Thyroid gland (tissue), 4 donors: ENCODE results near the gene SETBP1. TPM values are rescaled to one million over a fixed set of nuclear protein-coding genes. Genes with fewer than 3 reads are reported as not detected.

ENCODE experiments used
- DNase-seq, 2 donors: peaks; one replicate each; pipeline ENCODE4 v3.0.0-alpha.2; 2019
- H3K27ac ChIP-seq, 3 donors: fragments of 200-600 bp; sonication (generic); 1 replicate in 2 of 3; 2 replicates in 1 of 3; pipeline ENCODE4 v1.5.1; 2016 to 2019; ENCODE audit warnings: mild to moderate bottlenecking in 1 of 3, moderate library complexity in 1 of 3
- H3K27me3 ChIP-seq: fragments of 200-600 bp; sonication (generic); one replicate; pipeline ENCODE4 v1.5.1; 2019
- H3K36me3 ChIP-seq, 2 donors: fragments of 200-600 bp; sonication (generic); one replicate each; pipeline ENCODE4 v1.5.1; 2016 to 2019
- H3K4me1 ChIP-seq, 2 donors: fragments of 200-600 bp; sonication (generic); one replicate each; pipeline ENCODE4 v1.5.1; 2017 to 2019
- H3K4me3 ChIP-seq, 3 donors: fragments of 200-600 bp; sonication (generic); replicated peaks in 1 of 3; 1 replicate in 2 of 3; 2 replicates in 1 of 3; pipeline ENCODE4 v1.5.1; 2016; ENCODE audit warnings: mild to moderate bottlenecking in 1 of 3
- H3K9me3 ChIP-seq: fragments of 200-600 bp; sonication (generic); one replicate; pipeline ENCODE4 v1.5.1; 2017
- POLR2A ChIP-seq, 2 donors: fragments of 450-650 bp; IDR thresholded peaks; one replicate each; pipeline ENCODE4 v1.6.1; 2017; ENCODE audit warnings: antibody characterized with exemption in 2 of 2, mild to moderate bottlenecking in 2 of 2, moderate library complexity in 1 of 2
- WGBS, 2 donors: methylation state at CpG; one replicate each; pipeline ENCODE4 v1.1.5; 2017; 5-methylcytosine and 5-hydroxymethylcytosine counted together
- intact Hi-C: fragments of 100-400 bp; cut with DNase I; formaldehyde crosslinking; loops from one replicate; pipeline ENCODE4 v1.15.1; 2023
- total RNA-seq, 4 donors: library from RNA; depleted of rRNA; stranded (reverse); fragments of >200 nt; gene quantifications; one replicate each; pipeline ENCODE4 v1.2.3, GENCODE V29; 2016
- TF ChIP-seq, protein P1 (sequence below), 6 experiments: fragments of 200-600 bp in 3 of 6; fragments of 450-650 bp in 3 of 6; sonication (generic) in 3 of 6; IDR thresholded peaks; one replicate each; pipeline ENCODE4 v1.5.1; 2016 to 2019; ENCODE audit warnings: antibody characterized with exemption in 6 of 6, mild to moderate bottlenecking in 2 of 6, inconsistent platforms in 1 of 6, moderate library complexity in 1 of 6

SETBP1 gene
- total RNA-seq, 4 donors from 2014 or later, result 32.1 to 72.0 (median 42.0) TPM

DNA sequence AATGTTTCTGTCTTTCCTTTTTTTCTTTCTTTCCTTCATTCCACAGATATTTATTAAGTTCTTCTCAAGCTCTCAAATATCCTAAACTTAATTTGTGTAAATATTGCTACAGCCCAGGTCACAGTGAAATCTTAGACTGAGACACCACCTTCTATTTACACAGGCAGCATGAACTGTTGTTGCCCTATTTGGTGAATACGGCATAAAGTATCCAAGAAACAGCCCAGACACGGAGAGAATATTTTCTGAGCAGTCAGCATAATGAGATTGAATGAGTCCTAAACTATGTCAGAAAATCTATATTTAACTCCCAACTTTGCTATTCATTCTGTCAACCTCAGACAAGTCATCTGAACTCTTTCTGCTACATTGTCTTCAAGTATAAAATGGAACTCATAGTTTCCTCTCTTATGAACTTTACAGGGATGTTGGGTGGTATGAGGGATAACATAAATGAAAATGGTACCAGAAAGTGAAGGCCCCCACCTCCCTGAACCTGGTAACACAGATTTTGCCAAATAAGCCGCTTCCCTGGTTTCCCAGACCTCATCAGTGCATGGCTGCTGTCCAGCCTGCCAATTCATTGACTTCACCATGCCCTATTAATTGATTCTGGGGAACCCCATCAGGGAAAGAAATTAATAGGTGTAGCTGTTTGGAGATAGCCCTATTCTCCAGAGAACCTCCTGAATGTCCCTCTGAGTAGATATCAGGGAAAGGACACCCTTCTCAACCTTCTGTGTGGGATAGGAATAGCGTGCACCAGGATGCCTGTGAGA lies 235.9 kb downstream of the SETBP1 start:
- DNase-seq, result no peak
- 69 to 77% methylated on average over 4 of the region's 4 CpGs for WGBS, 2 donors
- Histone ChIP-seq H3K36me3 (no peaks in the 10 kb centered on the region), H3K9me3 (no peaks in the 10 kb centered on the region), H3K4me1 (peaks cover 19 to 25% of the 10 kb centered on the region in 2 donors), H3K4me3 (no peak overlapping the region), H3K27me3 (no peaks in the 10 kb centered on the region), H3K27ac (peak overlapping the region; percentile 17 to 69 (median 26))
- no peak for TF ChIP-seq POLR2A (IDR thresholded peaks at IDR 0.05)
- TF ChIP-seq, protein P1, sequence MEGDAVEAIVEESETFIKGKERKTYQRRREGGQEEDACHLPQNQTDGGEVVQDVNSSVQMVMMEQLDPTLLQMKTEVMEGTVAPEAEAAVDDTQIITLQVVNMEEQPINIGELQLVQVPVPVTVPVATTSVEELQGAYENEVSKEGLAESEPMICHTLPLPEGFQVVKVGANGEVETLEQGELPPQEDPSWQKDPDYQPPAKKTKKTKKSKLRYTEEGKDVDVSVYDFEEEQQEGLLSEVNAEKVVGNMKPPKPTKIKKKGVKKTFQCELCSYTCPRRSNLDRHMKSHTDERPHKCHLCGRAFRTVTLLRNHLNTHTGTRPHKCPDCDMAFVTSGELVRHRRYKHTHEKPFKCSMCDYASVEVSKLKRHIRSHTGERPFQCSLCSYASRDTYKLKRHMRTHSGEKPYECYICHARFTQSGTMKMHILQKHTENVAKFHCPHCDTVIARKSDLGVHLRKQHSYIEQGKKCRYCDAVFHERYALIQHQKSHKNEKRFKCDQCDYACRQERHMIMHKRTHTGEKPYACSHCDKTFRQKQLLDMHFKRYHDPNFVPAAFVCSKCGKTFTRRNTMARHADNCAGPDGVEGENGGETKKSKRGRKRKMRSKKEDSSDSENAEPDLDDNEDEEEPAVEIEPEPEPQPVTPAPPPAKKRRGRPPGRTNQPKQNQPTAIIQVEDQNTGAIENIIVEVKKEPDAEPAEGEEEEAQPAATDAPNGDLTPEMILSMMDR (IDR thresholded peaks at IDR 0.05), result no peak
- intact Hi-C loops, result no loop called here

DNA sequence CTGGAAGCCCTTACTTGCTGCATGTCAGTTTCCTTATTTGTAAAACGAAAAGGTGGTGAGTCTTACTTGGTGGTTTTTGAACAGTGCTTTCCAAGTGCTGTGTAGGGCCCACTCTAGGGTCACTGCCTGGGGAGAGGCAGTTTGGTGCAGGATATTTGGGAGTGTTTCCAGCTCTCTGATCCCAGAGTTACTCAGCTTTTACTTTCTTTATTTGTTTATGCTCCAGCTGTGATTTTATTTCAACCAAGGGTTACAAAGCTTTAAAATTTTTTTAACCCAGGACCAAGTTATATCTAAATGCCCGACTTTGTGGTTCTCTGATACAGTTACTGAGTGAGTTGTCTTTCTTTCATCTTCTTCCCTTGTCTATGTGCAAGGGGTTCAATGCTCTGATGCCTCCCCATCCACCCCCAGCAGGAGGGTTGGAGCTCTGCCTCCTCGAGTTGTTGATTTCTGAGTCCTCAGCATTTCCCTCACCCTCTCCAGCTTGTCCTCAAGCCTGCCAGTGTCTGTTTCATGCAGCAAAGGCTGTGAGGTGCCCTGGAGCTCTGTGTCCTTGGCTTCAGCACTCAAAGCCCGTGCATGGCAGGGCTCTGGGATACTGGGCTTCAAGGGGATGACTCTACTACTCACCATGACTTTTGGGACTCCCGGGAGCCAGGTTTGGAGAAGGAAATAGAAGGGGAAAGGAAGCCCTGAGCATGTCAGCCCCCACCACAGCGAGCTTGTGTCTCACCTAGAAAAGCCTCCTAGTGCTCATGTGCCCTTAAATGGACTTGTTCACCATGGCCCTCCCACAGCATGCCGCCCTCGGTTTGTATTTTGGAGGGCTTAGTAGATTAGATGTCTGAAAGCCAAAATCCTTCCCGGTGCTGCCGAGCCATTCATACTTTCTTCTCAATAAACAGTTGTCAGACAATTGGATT lies 236.8 kb downstream of the SETBP1 start:
- peaks cover 19 to 25% of the 10 kb centered on the region in 2 donors for H3K4me1 ChIP-seq
- WGBS, 2 donors, result 44 to 52% methylated on average over 9 to 10 of the region's 10 CpGs
- intact Hi-C loops, result no loop called here
- H3K9me3 ChIP-seq, result no peaks in the 10 kb centered on the region
- H3K27me3 ChIP-seq, result no peaks in the 10 kb centered on the region
- no peak for TF ChIP-seq POLR2A (IDR thresholded peaks at IDR 0.05)
- TF ChIP-seq, protein P1 (IDR thresholded peaks at IDR 0.05), result no peak
- H3K4me3 ChIP-seq, result no peak overlapping the region
- H3K27ac ChIP-seq, result peak overlapping the region; percentile 17 to 69 (median 26)
- DNase-seq, result peak; percentile 61 to 68
- H3K36me3 ChIP-seq, result no peaks in the 10 kb centered on the region

DNA sequence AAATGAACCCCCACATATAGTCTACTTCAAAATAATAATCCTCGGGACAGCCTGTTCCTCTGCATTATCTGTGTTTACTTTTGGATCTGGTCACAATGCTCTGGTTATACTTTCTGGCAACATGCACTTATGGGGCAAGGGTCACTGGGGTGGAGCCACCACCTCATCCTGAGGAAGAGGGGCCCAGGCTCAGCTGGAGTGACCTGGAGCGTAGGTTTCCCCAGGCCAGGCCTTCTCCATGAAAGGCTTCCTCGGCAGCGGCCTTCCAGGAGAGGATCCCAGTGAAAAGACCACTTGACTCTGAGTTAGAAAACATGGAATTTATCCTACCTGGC lies 237.4 kb downstream of the SETBP1 start:
- TF ChIP-seq POLR2A (IDR thresholded peaks at IDR 0.05), result no peak
- TF ChIP-seq, protein P1 (IDR thresholded peaks at IDR 0.05), result no peak
- Histone ChIP-seq H3K27me3 (no peaks in the 10 kb centered on the region), H3K27ac (peak overlapping the region; percentile 17 to 69 (median 26)), H3K9me3 (no peaks in the 10 kb centered on the region), H3K4me3 (no peak overlapping the region), H3K4me1 (peaks cover 19 to 25% of the 10 kb centered on the region in 2 donors), H3K36me3 (no peaks in the 10 kb centered on the region)
- 86 to 87% methylated on average over 4 of the region's 4 CpGs for WGBS, 2 donors
- intact Hi-C loops, result no loop called here
- no peak for DNase-seq

DNA sequence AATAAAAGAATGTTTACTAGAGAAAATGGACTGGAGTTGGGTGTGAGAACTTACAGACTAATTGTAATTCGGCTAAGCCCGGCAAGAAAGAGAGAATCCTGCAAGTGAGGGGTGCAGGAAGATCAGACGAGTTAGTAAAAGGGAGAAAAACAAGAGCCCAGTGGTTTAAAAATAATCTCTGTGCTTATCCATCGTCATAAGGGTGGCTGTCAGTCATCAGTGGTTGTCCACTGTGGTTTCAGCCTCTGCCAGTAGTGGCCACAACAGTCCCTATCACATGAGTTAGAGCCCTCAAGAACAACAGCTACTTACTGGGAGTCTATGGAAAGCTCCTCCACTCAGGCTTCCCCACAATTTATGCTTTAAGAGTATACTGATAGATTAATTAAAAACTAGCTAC lies 239.8 kb downstream of the SETBP1 start:
- H3K36me3 ChIP-seq, result no peaks in the 10 kb centered on the region
- H3K27ac ChIP-seq, result no peak overlapping the region
- WGBS, 2 donors, result 88 to 93% methylated on average over 4 of the region's 4 CpGs
- H3K4me3 ChIP-seq, result no peak overlapping the region
- intact Hi-C loops, result no loop called here
- peaks cover 22 to 25% of the 10 kb centered on the region in 2 donors for H3K4me1 ChIP-seq
- DNase-seq, result no peak
- H3K27me3 ChIP-seq, result no peaks in the 10 kb centered on the region
- H3K9me3 ChIP-seq, result no peaks in the 10 kb centered on the region
- TF ChIP-seq, protein P1 (IDR thresholded peaks at IDR 0.05), result no peak
- TF ChIP-seq POLR2A (IDR thresholded peaks at IDR 0.05), result no peak
